Measurements from ENCODE around the gene TESMIN.

DNA sequence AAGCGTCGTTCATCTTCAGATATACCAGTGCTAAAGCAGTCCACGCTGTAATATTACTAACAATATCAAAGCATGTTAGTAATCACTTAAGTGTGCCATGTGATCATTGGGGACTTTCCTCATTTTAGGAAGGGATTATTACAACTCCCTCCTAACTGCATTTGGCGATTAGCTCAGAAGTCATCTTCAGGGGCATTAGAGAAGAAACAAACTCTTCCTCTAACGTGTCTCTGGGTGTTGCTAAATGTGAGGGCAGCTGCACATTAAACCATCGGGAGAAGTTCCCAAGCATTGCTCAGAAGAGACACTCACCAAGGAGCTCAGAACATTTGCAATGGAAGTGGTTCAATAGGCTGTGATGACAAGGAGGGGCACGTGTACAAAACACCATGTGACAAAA, 17.2 kb downstream of the TESMIN start:
- TF ChIP-seq EZH2 (IDR thresholded peaks at IDR 0.05) (no peak), POLR2AphosphoS5 (IDR thresholded peaks at IDR 0.05; ENCODE audit: borderline replicate concordance, low read depth, low read length) (no peak), FOXP2 (optimal IDR thresholded peaks at IDR 0.05; ENCODE audit: control extremely low read depth, extremely low read length, insufficient read depth) (no peak)

Data from SK-N-MC (cell line).